ENCODE measurements around the gene HBS1L.
A peak's percentile ranks its signal among the peaks of the same experiment; 100 is the strongest.

HBS1L gene

DNA sequence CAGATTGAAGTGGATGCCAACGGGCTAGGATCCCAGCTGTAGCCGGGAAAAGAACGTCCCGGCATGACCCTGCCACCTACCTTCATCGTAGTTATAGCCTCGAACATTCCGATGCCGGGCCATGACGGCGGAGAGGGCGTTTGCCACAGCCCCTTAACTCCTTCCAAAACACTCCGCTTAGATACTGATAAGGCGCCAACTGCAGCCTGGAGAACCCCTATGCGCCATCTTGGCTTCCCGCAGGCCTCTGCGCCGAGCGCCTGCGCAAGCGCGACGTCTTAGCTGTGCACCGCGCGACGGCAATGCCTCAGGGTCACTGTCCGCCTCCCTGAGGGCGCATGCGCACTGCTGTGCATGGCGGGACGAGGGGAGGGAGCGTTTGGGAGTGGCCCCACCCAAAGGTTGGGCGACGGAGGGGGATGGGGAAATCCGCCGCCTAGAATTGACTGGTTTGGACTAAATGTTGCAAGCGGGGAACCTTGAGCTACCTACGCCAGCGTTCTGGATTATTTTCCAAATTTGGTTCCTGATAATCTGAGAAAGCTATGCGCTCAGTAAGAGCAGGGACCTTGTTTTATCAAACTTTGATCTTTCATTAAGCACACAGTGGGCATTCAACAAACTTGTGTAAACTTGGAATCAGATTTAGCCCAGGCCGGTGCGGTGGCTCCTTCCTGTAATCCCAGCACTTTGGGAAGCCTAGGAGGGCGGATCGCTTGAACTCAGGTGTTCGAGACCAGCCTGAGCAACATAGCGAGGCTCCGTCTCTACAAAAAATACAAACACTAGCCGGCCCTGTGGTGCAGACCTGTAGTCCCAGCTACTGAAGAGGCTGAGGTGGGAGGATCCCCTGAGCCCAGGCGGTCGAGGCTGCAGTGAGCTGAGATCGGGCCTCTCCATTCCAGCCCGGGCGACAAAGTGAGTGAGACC, at the start of gene HBS1L:
TSS of gene HBS1L (minus strand) at position 254 of the 930 bp plus-strand sequence. CDS start at position 123, 131 bp downstream.
- no peak for TF ChIP-seq GATA1 (IDR thresholded peaks at IDR 0.05; ENCODE audit: low read depth, low read length)
- TF ChIP-seq POLR2A (IDR thresholded peaks at IDR 0.05; ENCODE audit: low read length): peak; percentile 99
- peak; percentile 100 for DNase-seq

GRCh38 chr6:135104199-135104598, 49.6 kb upstream of the HBS1L start:
- DNase-seq: no peak
- TF ChIP-seq GATA1 (IDR thresholded peaks at IDR 0.05; ENCODE audit: low read depth, low read length): no peak
- no peak for TF ChIP-seq POLR2A (IDR thresholded peaks at IDR 0.05; ENCODE audit: low read length)

DNA sequence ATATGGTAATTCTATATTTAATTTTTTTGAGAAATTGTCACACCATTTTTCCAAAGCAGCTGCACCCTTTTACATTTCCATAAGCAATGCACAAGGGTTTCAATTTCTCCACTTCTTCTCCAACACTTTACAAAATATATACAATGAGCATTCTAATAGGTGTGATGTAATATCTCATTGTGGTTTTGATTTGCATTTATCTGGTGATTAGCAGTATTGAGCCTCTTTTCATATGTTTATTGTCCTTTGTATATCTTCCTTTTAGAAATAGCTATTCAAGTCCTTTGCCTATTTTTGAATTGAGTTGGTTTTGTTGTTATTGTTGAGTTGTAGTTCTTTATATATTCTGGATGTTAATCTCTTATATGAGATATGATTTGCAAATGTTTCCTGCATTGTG, 47.6 kb upstream of the HBS1L start:
- TF ChIP-seq POLR2A (IDR thresholded peaks at IDR 0.05; ENCODE audit: low read length): no peak
- no peak for TF ChIP-seq GATA1 (IDR thresholded peaks at IDR 0.05; ENCODE audit: low read depth, low read length)
- DNase-seq: no peak

GRCh38 chr6:135097172-135097571, 42.5 kb upstream of the HBS1L start:
- DNase-seq: peak; percentile 72 to 93
- TF ChIP-seq GATA1 (IDR thresholded peaks at IDR 0.05; ENCODE audit: low read depth, low read length): peak; percentile 17
- TF ChIP-seq POLR2A (IDR thresholded peaks at IDR 0.05; ENCODE audit: low read length): no peak

- DNase-seq: peak in 1 of 2 experiments; percentile 19
- TF ChIP-seq GATA1 (IDR thresholded peaks at IDR 0.05; ENCODE audit: low read depth, low read length) (no peak), POLR2A (IDR thresholded peaks at IDR 0.05; ENCODE audit: low read length) (no peak)
Measured at GRCh38 chr6:135096403-135097130, 41.9 kb upstream of the HBS1L start.

DNA sequence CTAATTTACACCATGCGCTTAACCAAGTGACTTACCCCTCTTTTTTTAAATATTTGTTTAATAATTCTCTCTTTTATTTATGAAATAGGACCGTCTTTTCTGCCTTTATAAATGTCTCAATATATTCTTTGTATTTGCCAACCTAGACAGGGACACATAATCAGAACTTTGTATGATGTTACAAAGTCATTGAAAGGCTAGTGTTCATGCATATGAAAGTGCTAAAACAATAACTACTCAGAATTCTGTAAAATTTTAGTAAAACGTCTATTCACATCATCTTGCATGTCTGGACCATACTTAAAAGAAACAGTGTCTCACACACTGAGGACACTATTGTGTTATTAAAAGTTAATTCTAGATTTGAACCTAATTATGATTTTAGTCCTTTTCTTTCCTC, 41.1 kb upstream of the HBS1L start:
- TF ChIP-seq GATA1 (IDR thresholded peaks at IDR 0.05; ENCODE audit: low read depth, low read length) (no peak), POLR2A (IDR thresholded peaks at IDR 0.05; ENCODE audit: low read length) (no peak)

GRCh38 chr6:135094403-135094821, 39.8 kb upstream of the HBS1L start:
- TF ChIP-seq GATA1 (IDR thresholded peaks at IDR 0.05; ENCODE audit: low read depth, low read length) (no peak), POLR2A (IDR thresholded peaks at IDR 0.05; ENCODE audit: low read length) (no peak)
- DNase-seq: no peak

More for the DNA sequence above, 41.1 kb upstream of the HBS1L start:
- DNase-seq: no peak

- TF ChIP-seq POLR2A (IDR thresholded peaks at IDR 0.05; ENCODE audit: low read length) (peak; percentile 32), GATA1 (IDR thresholded peaks at IDR 0.05; ENCODE audit: low read depth, low read length) (no peak)
- peak in 1 of 2 experiments; percentile 69 for DNase-seq
Measured at GRCh38 chr6:135093578-135093977, 39.0 kb upstream of the HBS1L start.

GRCh38 chr6:135092724-135093123, 38.1 kb upstream of the HBS1L start:
- TF ChIP-seq POLR2A (IDR thresholded peaks at IDR 0.05; ENCODE audit: low read length) (no peak), GATA1 (IDR thresholded peaks at IDR 0.05; ENCODE audit: low read depth, low read length) (no peak)
- no peak for DNase-seq

DNA sequence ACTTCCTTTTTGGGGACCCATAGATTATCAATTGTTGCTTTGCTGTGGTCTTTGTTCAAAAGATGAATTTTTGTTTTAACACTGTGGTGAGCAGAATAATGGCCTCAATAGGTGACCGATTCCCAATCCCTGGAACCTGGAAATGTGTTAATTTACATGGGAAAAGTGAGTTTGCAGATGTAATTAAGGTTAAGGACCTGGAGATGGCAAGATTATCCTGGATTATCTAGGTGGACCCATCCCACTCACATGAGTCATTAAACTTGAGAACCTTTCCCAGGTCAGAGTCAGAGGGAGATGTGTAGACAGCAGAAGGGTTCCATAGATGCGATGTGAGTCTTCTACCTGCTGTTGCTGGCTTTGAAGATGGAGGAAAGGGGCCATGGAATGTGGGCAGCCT, 36.2 kb upstream of the HBS1L start:
- TF ChIP-seq GATA1 (IDR thresholded peaks at IDR 0.05; ENCODE audit: low read depth, low read length) (no peak), POLR2A (IDR thresholded peaks at IDR 0.05; ENCODE audit: low read length) (no peak)
- DNase-seq: no peak

DNA sequence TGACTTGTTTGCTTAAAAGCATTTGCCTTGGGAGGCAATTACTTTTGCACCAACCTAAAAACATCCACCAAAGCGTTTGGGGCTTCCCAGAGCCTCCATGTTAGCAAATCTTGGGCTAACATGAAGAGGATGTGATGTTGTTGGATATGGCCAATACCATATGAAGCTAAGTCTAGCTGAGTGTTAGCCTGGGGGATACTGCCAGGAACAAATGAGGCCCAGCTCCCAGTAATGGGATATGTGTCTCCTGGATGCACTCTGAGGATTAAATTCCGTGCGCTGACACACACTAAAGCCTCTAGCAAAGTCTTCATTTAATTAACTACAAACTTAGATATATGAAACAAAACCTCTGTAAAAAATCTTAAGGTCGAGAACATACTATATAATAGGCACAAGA, 35.3 kb upstream of the HBS1L start:
- DNase-seq: no peak
- TF ChIP-seq POLR2A (IDR thresholded peaks at IDR 0.05; ENCODE audit: low read length) (no peak), GATA1 (IDR thresholded peaks at IDR 0.05; ENCODE audit: low read depth, low read length) (no peak)

DNA sequence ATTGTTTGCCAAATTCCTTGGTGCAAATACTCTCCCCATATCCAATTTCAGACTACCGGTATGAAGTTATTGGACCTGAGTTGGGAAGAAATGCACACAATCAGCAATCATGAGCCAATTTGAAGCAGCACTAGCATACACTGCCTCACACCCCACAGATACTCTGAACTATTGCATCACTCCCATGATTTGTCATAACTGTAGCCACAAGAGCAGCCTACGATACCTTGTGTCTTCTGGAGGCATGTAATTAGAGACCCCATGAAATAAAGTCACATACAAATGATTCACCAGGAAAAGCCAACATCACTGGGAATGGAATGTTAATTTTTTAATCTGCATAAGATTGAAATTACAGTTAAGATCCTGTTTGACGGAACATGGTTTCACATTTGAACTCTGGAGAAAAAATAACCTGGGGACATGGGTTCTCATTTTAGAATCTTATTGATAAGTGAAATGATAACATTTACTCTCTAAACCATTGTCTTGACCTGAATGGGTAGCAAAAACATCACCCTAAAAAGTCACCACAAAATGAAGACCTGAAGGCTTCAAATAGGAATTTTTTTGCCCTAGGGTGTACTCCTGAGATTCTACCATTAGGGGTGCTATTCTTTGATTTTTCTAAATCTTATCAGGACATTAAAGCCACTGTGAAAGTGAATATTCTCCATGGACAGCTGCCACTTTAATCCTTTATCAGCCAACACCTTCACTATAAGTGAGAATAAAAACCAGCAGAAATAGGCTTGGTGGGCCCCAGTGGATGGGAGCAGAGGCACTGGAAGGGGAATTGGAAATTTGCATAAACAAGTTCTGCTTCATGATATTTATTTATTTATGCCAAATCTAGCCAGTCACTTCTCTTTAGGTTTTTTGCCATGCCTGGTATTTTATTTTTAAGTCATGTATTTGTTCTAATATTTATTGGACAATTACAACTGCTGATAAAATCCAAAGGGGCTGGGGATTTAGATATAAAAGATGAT, 34.5 kb upstream of the HBS1L start:
- DNase-seq: peak; percentile 84 to 90
- TF ChIP-seq GATA1 (IDR thresholded peaks at IDR 0.05; ENCODE audit: low read depth, low read length) (no peak), POLR2A (IDR thresholded peaks at IDR 0.05; ENCODE audit: low read length) (peak; percentile 41)

DNA sequence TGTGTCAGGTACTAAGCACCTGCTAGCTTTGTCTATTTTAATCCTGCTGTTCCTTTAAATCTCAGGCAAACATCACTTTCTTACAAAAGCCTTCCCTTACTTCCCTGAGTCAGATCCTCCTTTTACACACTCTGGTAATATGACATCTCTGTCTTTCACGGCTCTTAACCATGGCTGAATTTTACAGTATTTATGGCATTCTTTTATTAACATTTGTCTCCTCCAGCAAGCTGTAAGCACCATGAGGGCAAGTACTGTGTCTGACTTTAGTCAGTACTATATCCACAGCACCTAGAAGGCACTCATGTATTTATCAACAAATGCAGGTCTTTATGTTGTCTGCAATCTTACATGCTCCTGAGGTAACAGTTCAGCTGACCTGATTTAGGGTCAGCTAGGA, 33.7 kb upstream of the HBS1L start:
- peak in 1 of 2 experiments; percentile 53 for DNase-seq

More for the DNA sequence above, 33.7 kb upstream of the HBS1L start:
- no peak for TF ChIP-seq GATA1 (IDR thresholded peaks at IDR 0.05; ENCODE audit: low read depth, low read length)
- no peak for TF ChIP-seq POLR2A (IDR thresholded peaks at IDR 0.05; ENCODE audit: low read length)
